ENCODE data around the gene RAP2B. TPM values are rescaled to one million over a fixed set of nuclear protein-coding genes. Genes with fewer than 3 reads are reported as not detected.
A peak's percentile ranks its signal among the peaks of the same experiment; 100 is the strongest.

The RAP2B gene
- total and polyA plus RNA-seq, 2 of the 13 experiments (the other 11 are each of a cell fraction or from before 2014, with no cell fraction given): 6.4 to 7.1 TPM

DNA sequence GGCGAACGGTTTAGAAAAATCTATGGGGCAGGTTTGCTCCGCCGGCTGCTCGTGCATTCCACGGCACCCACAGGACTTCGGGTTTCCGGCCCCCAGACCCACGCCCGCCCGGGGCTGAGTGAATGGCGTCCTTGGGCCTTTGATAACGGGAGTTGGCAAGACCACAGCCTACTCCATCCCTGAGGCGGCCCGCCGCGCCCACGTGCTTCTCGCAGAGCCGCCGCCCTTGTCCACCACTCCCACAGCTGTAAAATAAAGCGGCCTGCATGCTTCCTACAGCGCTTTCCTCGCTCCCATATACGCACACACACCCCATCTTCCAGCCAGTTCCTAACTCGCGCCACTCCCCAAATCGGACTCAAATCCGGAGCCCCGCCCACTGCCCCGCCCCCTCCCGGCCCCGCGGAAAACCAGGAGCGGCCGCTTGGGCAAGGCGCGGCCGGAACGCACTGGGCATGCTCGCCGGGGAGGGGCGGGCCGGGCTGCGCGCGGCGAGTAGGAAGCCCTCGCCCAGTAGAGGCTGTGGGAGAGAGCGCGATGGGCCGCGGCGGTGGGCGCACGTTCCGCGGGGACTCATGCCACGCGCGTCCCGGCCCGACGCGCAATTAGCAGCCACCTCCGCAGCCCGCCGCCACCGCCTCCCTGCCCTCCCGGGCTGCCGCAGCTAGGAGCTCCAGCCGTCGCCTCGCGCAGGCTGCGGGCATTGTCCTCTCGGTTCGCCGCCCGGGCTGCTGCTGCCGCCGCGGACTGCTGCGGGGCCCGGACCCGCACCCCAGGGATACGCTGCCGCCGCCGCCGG lies at the start of gene RAP2B (continued):
- TF ChIP-seq ZNF570 (CRISPR knock-in tag; IDR thresholded peaks at IDR 0.05; ENCODE audit: borderline replicate concordance) (no peak), ZNF776 (CRISPR knock-in tag; IDR thresholded peaks at IDR 0.05) (peak; percentile 81; the same call in 1 of the 2 replicates), ZNF501 (CRISPR knock-in tag; IDR thresholded peaks at IDR 0.05) (no peak), MZF1 (CRISPR knock-in tag; IDR thresholded peaks at IDR 0.05; ENCODE audit: borderline replicate concordance) (no peak), HDAC2 (CRISPR knock-in tag; IDR thresholded peaks at IDR 0.05) (peak; percentile 49; the same call in 1 of the 2 replicates), ZNF343 (CRISPR knock-in tag; IDR thresholded peaks at IDR 0.05) (peak; percentile 68; the same call in 1 of the 2 replicates), TBX2 (CRISPR knock-in tag; IDR thresholded peaks at IDR 0.05; ENCODE audit: borderline replicate concordance) (peak; percentile 71), TAF15 (IDR thresholded peaks at IDR 0.05; ENCODE audit: low read depth, low read length, poor library complexity, severe bottlenecking) (no peak), ETV5 (CRISPR knock-in tag; IDR thresholded peaks at IDR 0.05; ENCODE audit: borderline replicate concordance) (peak; percentile 33; the same call in 1 of the 2 replicates), ZIK1 (CRISPR knock-in tag; IDR thresholded peaks at IDR 0.05; ENCODE audit: borderline replicate concordance, low read depth) (peak; percentile 95), ZNF607 (CRISPR knock-in tag; IDR thresholded peaks at IDR 0.05; ENCODE audit: borderline replicate concordance) (peak; percentile 95; the same call in 1 of the 2 replicates), PHF5A (CRISPR knock-in tag; IDR thresholded peaks at IDR 0.05; ENCODE audit: low read depth, unreplicated experiment) (no peak), JUN (CRISPR knock-in tag; IDR thresholded peaks at IDR 0.05) (peak; percentile 65; the same call in 1 of the 2 replicates), ZNF841 (CRISPR knock-in tag; IDR thresholded peaks at IDR 0.05; ENCODE audit: borderline replicate concordance) (peak; percentile 70; the same call in 1 of the 2 replicates), ZNF253 (CRISPR knock-in tag; IDR thresholded peaks at IDR 0.05; ENCODE audit: borderline replicate concordance) (peak; percentile 83; the same call in 1 of the 2 replicates), CEBPB (IDR thresholded peaks at IDR 0.05; ENCODE audit: borderline replicate concordance, low read depth, low read length) (no peak), ZNF678 (CRISPR knock-in tag; IDR thresholded peaks at IDR 0.05) (peak; percentile 95), RFX3 (CRISPR knock-in tag; IDR thresholded peaks at IDR 0.05) (no peak)
- TF ChIP-seq, protein P1, sequence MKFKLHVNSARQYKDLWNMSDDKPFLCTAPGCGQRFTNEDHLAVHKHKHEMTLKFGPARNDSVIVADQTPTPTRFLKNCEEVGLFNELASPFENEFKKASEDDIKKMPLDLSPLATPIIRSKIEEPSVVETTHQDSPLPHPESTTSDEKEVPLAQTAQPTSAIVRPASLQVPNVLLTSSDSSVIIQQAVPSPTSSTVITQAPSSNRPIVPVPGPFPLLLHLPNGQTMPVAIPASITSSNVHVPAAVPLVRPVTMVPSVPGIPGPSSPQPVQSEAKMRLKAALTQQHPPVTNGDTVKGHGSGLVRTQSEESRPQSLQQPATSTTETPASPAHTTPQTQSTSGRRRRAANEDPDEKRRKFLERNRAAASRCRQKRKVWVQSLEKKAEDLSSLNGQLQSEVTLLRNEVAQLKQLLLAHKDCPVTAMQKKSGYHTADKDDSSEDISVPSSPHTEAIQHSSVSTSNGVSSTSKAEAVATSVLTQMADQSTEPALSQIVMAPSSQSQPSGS (CRISPR knock-in tag; IDR thresholded peaks at IDR 0.05): peak; percentile 37; the same call in 1 of the 2 replicates
- TF ChIP-seq, protein P2, sequence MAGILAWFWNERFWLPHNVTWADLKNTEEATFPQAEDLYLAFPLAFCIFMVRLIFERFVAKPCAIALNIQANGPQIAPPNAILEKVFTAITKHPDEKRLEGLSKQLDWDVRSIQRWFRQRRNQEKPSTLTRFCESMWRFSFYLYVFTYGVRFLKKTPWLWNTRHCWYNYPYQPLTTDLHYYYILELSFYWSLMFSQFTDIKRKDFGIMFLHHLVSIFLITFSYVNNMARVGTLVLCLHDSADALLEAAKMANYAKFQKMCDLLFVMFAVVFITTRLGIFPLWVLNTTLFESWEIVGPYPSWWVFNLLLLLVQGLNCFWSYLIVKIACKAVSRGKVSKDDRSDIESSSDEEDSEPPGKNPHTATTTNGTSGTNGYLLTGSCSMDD (CRISPR knock-in tag; IDR thresholded peaks at IDR 0.05): peak; percentile 92
- TF ChIP-seq, protein P3, sequence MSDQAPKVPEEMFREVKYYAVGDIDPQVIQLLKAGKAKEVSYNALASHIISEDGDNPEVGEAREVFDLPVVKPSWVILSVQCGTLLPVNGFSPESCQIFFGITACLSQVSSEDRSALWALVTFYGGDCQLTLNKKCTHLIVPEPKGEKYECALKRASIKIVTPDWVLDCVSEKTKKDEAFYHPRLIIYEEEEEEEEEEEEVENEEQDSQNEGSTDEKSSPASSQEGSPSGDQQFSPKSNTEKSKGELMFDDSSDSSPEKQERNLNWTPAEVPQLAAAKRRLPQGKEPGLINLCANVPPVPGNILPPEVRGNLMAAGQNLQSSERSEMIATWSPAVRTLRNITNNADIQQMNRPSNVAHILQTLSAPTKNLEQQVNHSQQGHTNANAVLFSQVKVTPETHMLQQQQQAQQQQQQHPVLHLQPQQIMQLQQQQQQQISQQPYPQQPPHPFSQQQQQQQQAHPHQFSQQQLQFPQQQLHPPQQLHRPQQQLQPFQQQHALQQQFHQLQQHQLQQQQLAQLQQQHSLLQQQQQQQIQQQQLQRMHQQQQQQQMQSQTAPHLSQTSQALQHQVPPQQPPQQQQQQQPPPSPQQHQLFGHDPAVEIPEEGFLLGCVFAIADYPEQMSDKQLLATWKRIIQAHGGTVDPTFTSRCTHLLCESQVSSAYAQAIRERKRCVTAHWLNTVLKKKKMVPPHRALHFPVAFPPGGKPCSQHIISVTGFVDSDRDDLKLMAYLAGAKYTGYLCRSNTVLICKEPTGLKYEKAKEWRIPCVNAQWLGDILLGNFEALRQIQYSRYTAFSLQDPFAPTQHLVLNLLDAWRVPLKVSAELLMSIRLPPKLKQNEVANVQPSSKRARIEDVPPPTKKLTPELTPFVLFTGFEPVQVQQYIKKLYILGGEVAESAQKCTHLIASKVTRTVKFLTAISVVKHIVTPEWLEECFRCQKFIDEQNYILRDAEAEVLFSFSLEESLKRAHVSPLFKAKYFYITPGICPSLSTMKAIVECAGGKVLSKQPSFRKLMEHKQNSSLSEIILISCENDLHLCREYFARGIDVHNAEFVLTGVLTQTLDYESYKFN (CRISPR knock-in tag; conservative IDR thresholded peaks at IDR 0.05): peak; percentile 42; the same call in 1 of the 2 replicates
- TF ChIP-seq, protein P4, sequence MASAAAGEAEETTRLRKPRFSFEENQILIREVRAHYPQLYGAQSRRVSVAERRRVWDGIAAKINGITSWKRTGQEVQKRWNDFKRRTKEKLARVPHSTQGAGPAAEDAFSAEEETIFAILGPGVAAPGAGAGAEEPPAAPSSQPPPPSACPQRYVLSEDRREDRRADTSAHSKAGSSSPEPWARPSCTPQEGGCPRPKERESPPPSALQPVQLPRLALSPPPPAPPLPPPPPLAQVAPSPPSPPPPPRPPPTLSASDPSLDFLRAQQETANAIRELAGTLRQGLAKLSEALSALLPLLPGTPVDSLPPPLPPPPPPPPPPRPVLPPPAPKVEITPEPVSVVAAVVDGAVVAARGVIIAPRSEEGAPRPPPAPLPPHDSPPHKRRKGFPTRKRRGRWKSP (CRISPR knock-in tag; IDR thresholded peaks at IDR 0.05): 0 out of 2 replicates have a peak, but pooled peaks have one; percentile 71
